Gastrocnemius medialis (tissue), 4 donors: Measurements from ENCODE around the gene ASTN2.

ENCODE experiments used
- CTCF ChIP-seq, 5 experiments: fragments of 450-650 bp in 3 of 5; fragments of 200-600 bp in 2 of 5; sonication (generic) in 2 of 5; IDR thresholded peaks in 4 of 5; conservative IDR thresholded peaks in 1 of 5; 1 replicate in 4 of 5; 2 replicates in 1 of 5; pipeline ENCODE4 v1.5.1; 2016 to 2019; ENCODE audit warnings: antibody characterized with exemption in 5 of 5, mild to moderate bottlenecking in 3 of 5, moderate library complexity in 3 of 5
- POLR2A ChIP-seq, 2 donors: fragments of 450-650 bp; IDR thresholded peaks; one replicate each; pipeline ENCODE4 v1.6.1; 2017; ENCODE audit warnings: antibody characterized with exemption in 2 of 2, mild to moderate bottlenecking in 2 of 2, moderate library complexity in 2 of 2

GRCh38 chr9:116798521-116798920, 616.3 kb downstream of the ASTN2 start:
- TF ChIP-seq CTCF (IDR thresholded peaks at IDR 0.05 in 4 of 5, conservative IDR thresholded peaks at IDR 0.05 in 1 of 5) (no peak), POLR2A (IDR thresholded peaks at IDR 0.05) (no peak)
